HepG2 (cell line): ENCODE measurements around the gene CAD. TPM values are rescaled to one million over a fixed set of nuclear protein-coding genes. Genes with fewer than 3 reads are reported as not detected.
A peak's percentile ranks its signal among the peaks of the same experiment; 100 is the strongest.

Experiments used
- E2F1 ChIP-seq: sonication (generic); formaldehyde crosslinking; IDR thresholded peaks from 2 replicates; pipeline ENCODE4 v1.5.0; 2020; ENCODE audit warnings: missing genetic modification reagents
- EEA1 ChIP-seq: sonication (generic); formaldehyde crosslinking; IDR thresholded peaks from 2 replicates; pipeline ENCODE4 v1.5.1; 2020; ENCODE audit warnings: mild to moderate bottlenecking, missing genetic modification reagents, borderline replicate concordance
- ELF1 ChIP-seq: sonication (generic); formaldehyde crosslinking; IDR thresholded peaks from 2 replicates; pipeline ENCODE4 v1.4.0; 2020; ENCODE audit warnings: missing genetic modification reagents
- HMG20A ChIP-seq: IDR thresholded peaks from 2 replicates; pipeline ENCODE4 v1.6.1; 2016; ENCODE audit warnings: borderline replicate concordance
- HNRNPK ChIP-seq: fragments of 200-400 bp; formaldehyde crosslinking; IDR thresholded peaks from 2 replicates; pipeline ENCODE4 v1.6.1; 2018; ENCODE audit warnings: low read length, low read depth, moderate library complexity, mild to moderate bottlenecking; ENCODE audit not compliant: poor library complexity, severe bottlenecking
- IRF1 ChIP-seq: sonication (generic); formaldehyde crosslinking; IDR thresholded peaks from 2 replicates; pipeline ENCODE4 v1.4.0; 2020; ENCODE audit warnings: low read depth, mild to moderate bottlenecking, missing genetic modification reagents
- JUND ChIP-seq: sonication (generic); formaldehyde crosslinking; IDR thresholded peaks from 2 replicates; pipeline ENCODE4 v1.8.0; 2022; ENCODE audit warnings: mild to moderate bottlenecking, missing genetic modification reagents
- MIER3 ChIP-seq: IDR thresholded peaks from 2 replicates; pipeline ENCODE4 v1.6.1; 2016; ENCODE audit warnings: missing compliant biosample characterization, borderline replicate concordance
- PRMT3 ChIP-seq: sonication (generic); formaldehyde crosslinking; IDR thresholded peaks from 2 replicates; pipeline ENCODE4 v1.8.1; 2022; ENCODE audit warnings: low read depth, mild to moderate bottlenecking, moderate library complexity, missing genetic modification reagents, borderline replicate concordance
- SNAPC2 ChIP-seq: sonication (generic); formaldehyde crosslinking; IDR thresholded peaks from 2 replicates; pipeline ENCODE4 v1.8.1; 2022; ENCODE audit warnings: mild to moderate bottlenecking, missing genetic modification reagents
- TFDP1 ChIP-seq: IDR thresholded peaks from 2 replicates; pipeline ENCODE4 v1.6.1; 2016; ENCODE audit warnings: missing compliant biosample characterization, missing genetic modification reagents, borderline replicate concordance
- THAP7 ChIP-seq: sonication (generic); formaldehyde crosslinking; IDR thresholded peaks from 2 replicates; pipeline ENCODE4 v1.8.1; 2023; ENCODE audit warnings: mild to moderate bottlenecking, missing genetic modification reagents
- TIGD3 ChIP-seq: sonication (generic); formaldehyde crosslinking; IDR thresholded peaks from 2 replicates; pipeline ENCODE4 v1.5.1; 2020; ENCODE audit warnings: mild to moderate bottlenecking, missing genetic modification reagents, borderline replicate concordance
- ZNF251 ChIP-seq: sonication (generic); formaldehyde crosslinking; IDR thresholded peaks from 2 replicates; pipeline ENCODE4 v1.9.0; 2021; ENCODE audit warnings: mild to moderate bottlenecking, missing genetic modification reagents
- ZNF33A ChIP-seq: sonication (generic); formaldehyde crosslinking; IDR thresholded peaks from 2 replicates; pipeline ENCODE4 v1.5.1; 2020; ENCODE audit warnings: missing genetic modification reagents, mild to moderate bottlenecking, moderate library complexity, borderline replicate concordance
- ZNF350 ChIP-seq: sonication (generic); formaldehyde crosslinking; IDR thresholded peaks from 2 replicates; pipeline ENCODE4 v1.4.0; 2020; ENCODE audit warnings: mild to moderate bottlenecking, low read depth, missing genetic modification reagents, borderline replicate concordance
- ZNF678 ChIP-seq: sonication (generic); formaldehyde crosslinking; IDR thresholded peaks from 2 replicates; pipeline ENCODE4 v1.4.0; 2020; ENCODE audit warnings: mild to moderate bottlenecking, missing genetic modification reagents
- polyA plus RNA-seq, 8 experiments: library from polyadenylated mRNA; depleted of rRNA in 3 of 8; stranded (reverse) in 7 of 8; unstranded in 1 of 8; fragments of >200 nt; fragmentation: Illumina TruSeq in 4 of 8; extraction: Trizol in 4 of 8; gene quantifications; 2 replicates each; pipeline versions ENCODE4 v1.2.1 to v1.2.3, GENCODE V29; 2011 to 2016; ENCODE audit warnings: low read depth in 4 of 8, missing spikeins in 1 of 8, mixed read lengths in 1 of 8; ENCODE audit not compliant: insufficient read depth in 1 of 8
- total RNA-seq, 5 experiments: library from RNA; depleted of rRNA; stranded (reverse); fragments of >200 nt; fragmentation: Illumina TruSeq; extraction: Trizol; gene quantifications; 2 replicates each; pipeline ENCODE4 v1.2.3, GENCODE V29; 2016; ENCODE audit warnings: low read depth in 1 of 5

CAD gene
- total and polyA plus RNA-seq, 2 of the 13 experiments (the other 11 are each of a cell fraction or from before 2014, with no cell fraction given): 21.7 to 37.0 TPM

GRCh38 chr2:27211943-27212625 lies 5.1 kb upstream of the CAD start, which contains the start of the genes ATRAID and SLC5A6 (continued):
- TF ChIP-seq SNAPC2 (CRISPR knock-in tag) (no peak), TIGD3 (CRISPR knock-in tag) (no peak), THAP7 (CRISPR knock-in tag) (peak; percentile 67; the same call in 1 of the 2 replicates), MIER3 (CRISPR knock-in tag) (no peak; the same call in 1 of the 2 replicates), JUND (peak; percentile 71), HMG20A (CRISPR knock-in tag) (peak; percentile 62; the same call in 1 of the 2 replicates), PRMT3 (CRISPR knock-in tag) (peak; percentile 93), ZNF251 (CRISPR knock-in tag) (no peak), ELF1 (CRISPR knock-in tag) (peak; percentile 85), IRF1 (CRISPR knock-in tag) (no peak), TFDP1 (CRISPR knock-in tag) (peak; percentile 37; the same call in 1 of the 2 replicates), ZNF350 (CRISPR knock-in tag) (peak; percentile 87), EEA1 (CRISPR knock-in tag) (peak; percentile 76; the same call in 1 of the 2 replicates), ZNF33A (0 out of 2 replicates have a peak, but pooled peaks have one; percentile 50), HNRNPK (peak; percentile 79), ZNF678 (CRISPR knock-in tag) (no peak; the same call in 1 of the 2 replicates), E2F1 (no peak; the same call in 1 of the 2 replicates)
